GM12878 (cell line): ENCODE results near the gene C1orf115. TPM values are rescaled to one million over a fixed set of nuclear protein-coding genes. Genes with fewer than 3 reads are reported as not detected.
"Not testable (repeated sequence)": the region's sequence is repeated elsewhere in the genome, so short reads cannot be mapped to it uniquely, and the experiment has no call there.

Experiments used
- ATAC-seq: fragments of 200-7000 bp; cut with Tn5 transposase; 3 replicates; pipeline ENCODE4 v1.9.1; 2020; ENCODE audit warnings: mild to moderate bottlenecking, moderate library complexity
- BruUV-seq: library from RNA; stranded (reverse); fragments of 400-500 nt; replicated peaks from 2 replicates; lab custom pipeline; 2021; lab: Mats Ljungman, UMichigan
- CTCF ChIA-PET: fragments of 300-600 bp; sonication (Branson Sonifier 250); formaldehyde crosslinking; extraction: SDS; loops from one replicate; lab custom pipeline; 2021; ENCODE audit warnings: inconsistent platforms; lab: Yijun Ruan, JAX
- POLR2A ChIA-PET: fragments of 350-600 bp; formaldehyde crosslinking; extraction: SDS; loops from one replicate; lab custom pipeline; 2021; ENCODE audit warnings: inconsistent platforms; lab: Charles Lee
- RAD21 ChIA-PET: fragments of 300-600 bp; sonication (Branson Sonifier 250); formaldehyde crosslinking; loops from one replicate; lab custom pipeline; 2023; ENCODE audit warnings: antibody characterized with exemption; ENCODE audit not compliant: unreplicated experiment; lab: Charles Lee
- SMC1A ChIA-PET: fragments of 300-600 bp; sonication (Branson Sonifier 250); formaldehyde crosslinking; loops from one replicate; lab custom pipeline; 2023; ENCODE audit not compliant: unreplicated experiment, uncharacterized antibody; lab: Charles Lee
- DNase-seq: peaks from one replicate; pipeline ENCODE4 v3.0.0-alpha.2; 2011; ENCODE audit warnings: low read depth, low spot score
- FAIRE-seq: peaks from 3 replicates; lab custom pipeline; 2011; peaks lifted over from hg19 to GRCh38; lab: Jason Lieb, UNC
- H2AFZ ChIP-seq: 2 replicates; pipeline ENCODE4 v1.6.0; 2011; ENCODE audit warnings: low read depth, low read length, control low read depth; ENCODE audit not compliant: control insufficient read depth
- H3K27ac ChIP-seq: 2 replicates; pipeline ENCODE4 v1.5.1; 2011; ENCODE audit warnings: control low read depth; ENCODE audit not compliant: control insufficient read depth, insufficient read depth
- H3K27me3 ChIP-seq, 2 experiments: replicated peaks in 1 of 2; 2 replicates each; pipeline versions ENCODE4 v1.6.0 to v1.6.1; 2011; ENCODE audit warnings: low read length in 1 of 2; ENCODE audit not compliant: control insufficient read depth in 2 of 2, insufficient read depth in 2 of 2
- H3K36me3 ChIP-seq, 2 experiments: 2 replicates each; pipeline ENCODE4 v1.5.1; 2011; ENCODE audit warnings: low read length in 1 of 2; ENCODE audit not compliant: control insufficient read depth in 2 of 2, insufficient read depth in 2 of 2
- H3K4me1 ChIP-seq: 2 replicates; pipeline ENCODE4 v1.6.1; 2011; ENCODE audit warnings: mild to moderate bottlenecking, low read length, moderate library complexity, mixed read lengths; ENCODE audit not compliant: control insufficient read depth, insufficient read depth
- H3K4me2 ChIP-seq: 2 replicates; pipeline ENCODE4 v1.6.0; 2011; ENCODE audit warnings: control low read depth; ENCODE audit not compliant: control insufficient read depth, insufficient read depth
- H3K4me3 ChIP-seq: fragments of 200-600 bp; sonication (generic); 2 replicates; pipeline ENCODE4 v1.5.1; 2016
- H3K79me2 ChIP-seq: 2 replicates; pipeline ENCODE4 v1.6.0; 2011; ENCODE audit warnings: low read length; ENCODE audit not compliant: control insufficient read depth, insufficient read depth
- H3K9ac ChIP-seq: 2 replicates; pipeline ENCODE4 v1.8.0; 2011; ENCODE audit warnings: low read length, control low read depth, mixed read lengths; ENCODE audit not compliant: control insufficient read depth, insufficient read depth
- H3K9me3 ChIP-seq: replicated peaks from 3 replicates; pipeline ENCODE4 v1.5.1; 2011; ENCODE audit warnings: mild to moderate bottlenecking, low read length; ENCODE audit not compliant: control insufficient read depth, insufficient read depth
- H4K20me1 ChIP-seq: 2 replicates; pipeline ENCODE4 v1.6.0; 2011; ENCODE audit not compliant: control insufficient read depth, insufficient read depth
- KLF5 ChIP-seq: fragments of 450-650 bp; IDR thresholded peaks from 2 replicates; pipeline ENCODE4 v1.6.1; 2014; ENCODE audit warnings: mild to moderate bottlenecking; ENCODE audit not compliant: partially characterized antibody
- PML ChIP-seq: IDR thresholded peaks from 2 replicates; pipeline ENCODE4 v1.6.1; 2012; ENCODE audit warnings: low read length, inconsistent platforms
- RELA ChIP-seq: fragments of 450-650 bp; IDR thresholded peaks from 2 replicates; pipeline ENCODE4 v1.8.0; 2014; ENCODE audit warnings: borderline replicate concordance; ENCODE audit not compliant: partially characterized antibody
- REST ChIP-seq: IDR thresholded peaks from 2 replicates; pipeline ENCODE4 v1.6.1; 2012; ENCODE audit warnings: mild to moderate bottlenecking, low read depth, low read length
- ZNF207 ChIP-seq: fragments of 450-650 bp; IDR thresholded peaks from 2 replicates; pipeline ENCODE4 v1.6.1; 2014; ENCODE audit warnings: antibody characterized with exemption, mild to moderate bottlenecking, borderline replicate concordance
- ZNF687 ChIP-seq: fragments of 450-650 bp; IDR thresholded peaks from 2 replicates; pipeline ENCODE4 v1.6.1; 2017; ENCODE audit warnings: mild to moderate bottlenecking, moderate library complexity
- WGBS: methylation state at CpG from one replicate; pipeline ENCODE4 v1.1.6; 2016; ENCODE audit warnings: low lambda C conversion rate; ENCODE audit not compliant: insufficient replicate concordance, insufficient coverage; ENCODE audit errors: missing lambda C conversion rate; 5-methylcytosine and 5-hydroxymethylcytosine counted together
- in situ Hi-C: fragments of 300-500 bp; cut with MboI; formaldehyde crosslinking; loops from 9 replicates; pipeline ENCODE4 v1.14.3; 2018; ENCODE audit warnings: mixed read lengths
- intact Hi-C: fragments of 100-400 bp; cut with micrococcal nuclease; formaldehyde crosslinking; loops from one replicate; pipeline ENCODE4 v1.14.2; 2022; ENCODE audit not compliant: unreplicated experiment
- polyA plus RNA-seq, 11 experiments: library from polyadenylated mRNA; depleted of rRNA in 4 of 11; unstranded in 6 of 11; stranded (reverse) in 5 of 11; fragments of >200 nt; fragmentation: Nextera tagmentation in 4 of 11; fragmentation: Illumina TruSeq in 1 of 11; extraction: Ambion mirVana in 4 of 11; extraction: Trizol in 1 of 11; gene quantifications; 1 replicate in 1 of 11; 2 replicates in 10 of 11; pipeline versions ENCODE4 v1.2.1 to v1.2.3, GENCODE V29; 2011 to 2016; ENCODE audit warnings: inconsistent platforms in 2 of 11, missing spikeins in 2 of 11, low read depth in 1 of 11
- total RNA-seq, 4 experiments: library from RNA; depleted of rRNA in 3 of 4; stranded (reverse); fragments of >200 nt in 3 of 4; fragmentation: Illumina TruSeq in 1 of 4; extraction: Trizol in 1 of 4; gene quantifications; 2 replicates each; pipeline versions ENCODE4 v1.2.1 to v1.2.3, GENCODE V29; 2013 to 2021

Gene C1orf115
- total and polyA plus RNA-seq, 10 of the 15 experiments (the other 5 are each of a cell fraction or from before 2014, with no cell fraction given) = 0.52 to 5.0 (median 4.1) TPM

GRCh38 chr1:220711056-220711809 lies 21.1 kb downstream of the C1orf115 start (continued):
- TF ChIP-seq ZNF687 = peak; percentile 66; the same call in 1 of the 2 replicates
- TF ChIP-seq REST = no peak
- no peak for TF ChIP-seq KLF5
- no peak for TF ChIP-seq RELA
- no peak for TF ChIP-seq PML
- no peak for TF ChIP-seq ZNF207

- H4K20me1 ChIP-seq, intact Hi-C loops, H2AFZ ChIP-seq, H3K4me1 ChIP-seq, H3K36me3 ChIP-seq, H3K27me3 ChIP-seq, RAD21 ChIA-PET, SMC1A ChIA-PET, H3K27ac ChIP-seq, H3K9ac ChIP-seq, H3K9me3 ChIP-seq, FAIRE-seq, H3K4me3 ChIP-seq, in situ Hi-C loops, ATAC-seq, H3K4me2 ChIP-seq, H3K79me2 ChIP-seq, DNase-seq, BruUV-seq, POLR2A ChIA-PET: not testable (repeated sequence)
- WGBS = 66% methylated on average over 5 of the region's 5 CpGs
- CTCF ChIA-PET = interaction anchor here (1.1 to 1.2 kb wide), 2 partner anchors 12 to 452 kb away, joined by 3 to 4 read pairs; no protein-coding TSS in a partner anchor
These were observed 25.8 kb downstream of the C1orf115 start for GRCh38 chr1:220715986-220716385.
